GM19395 (cell line): ENCODE results near the gene ATP13A1.
"Not testable (repeated sequence)": the region's sequence is repeated elsewhere in the genome, so short reads cannot be mapped to it uniquely, and the experiment has no call there.

Source experiments
- ATAC-seq: cut with Tn5 transposase; IDR thresholded peaks from one replicate; pipeline ENCODE4 v1.9.1; 2021; ENCODE audit warnings: mild to moderate bottlenecking, moderate library complexity; ENCODE audit not compliant: unreplicated experiment

The ATP13A1 gene

DNA sequence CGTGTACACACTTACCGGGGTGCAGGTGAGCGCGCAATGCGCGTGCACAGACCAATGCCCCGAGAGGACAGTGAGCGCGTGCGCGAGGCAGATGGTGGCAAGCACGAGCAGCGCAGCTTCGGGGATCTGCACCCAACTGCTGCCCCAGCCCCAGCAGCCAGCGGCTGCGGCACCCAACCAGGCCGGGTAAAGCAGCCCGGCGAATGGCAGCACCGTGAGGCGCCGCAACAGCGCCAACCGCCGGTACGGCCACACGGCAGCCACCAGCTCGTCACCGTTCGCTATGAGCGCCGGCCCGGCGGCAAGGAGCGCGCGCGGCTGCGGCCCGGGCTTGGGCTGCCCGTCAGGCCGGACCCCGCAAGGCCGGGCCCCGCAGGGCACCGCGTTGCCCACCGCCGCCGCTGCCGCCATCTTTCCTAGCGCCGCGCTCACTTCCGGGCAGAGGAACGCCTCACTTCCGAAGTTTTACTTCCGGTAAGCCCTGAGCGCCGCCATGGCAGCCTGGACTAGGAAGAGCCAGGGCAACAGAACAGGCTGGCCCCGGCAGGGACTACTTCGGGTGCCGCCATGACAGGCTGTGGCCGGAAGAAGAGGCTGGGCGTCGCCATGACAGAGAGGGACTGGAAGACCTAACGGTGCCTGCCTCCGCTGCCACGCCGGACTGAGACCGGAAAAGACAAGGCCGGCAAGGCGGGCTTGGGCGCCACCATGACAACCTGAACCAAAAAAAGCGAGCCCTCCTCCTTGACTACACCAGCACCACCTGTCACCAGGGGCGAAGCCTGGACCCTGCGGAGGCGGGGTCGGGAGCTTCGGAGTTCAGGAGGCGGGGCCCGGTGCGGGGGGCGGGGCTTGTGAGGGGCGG is at the start of gene ATP13A1:
Gene ATP13A1 (minus strand): TSS at position 421 of the 865 bp plus-strand sequence. CDS start 10 bp downstream, at position 411.
- ATAC-seq: peak; percentile 70

DNA sequence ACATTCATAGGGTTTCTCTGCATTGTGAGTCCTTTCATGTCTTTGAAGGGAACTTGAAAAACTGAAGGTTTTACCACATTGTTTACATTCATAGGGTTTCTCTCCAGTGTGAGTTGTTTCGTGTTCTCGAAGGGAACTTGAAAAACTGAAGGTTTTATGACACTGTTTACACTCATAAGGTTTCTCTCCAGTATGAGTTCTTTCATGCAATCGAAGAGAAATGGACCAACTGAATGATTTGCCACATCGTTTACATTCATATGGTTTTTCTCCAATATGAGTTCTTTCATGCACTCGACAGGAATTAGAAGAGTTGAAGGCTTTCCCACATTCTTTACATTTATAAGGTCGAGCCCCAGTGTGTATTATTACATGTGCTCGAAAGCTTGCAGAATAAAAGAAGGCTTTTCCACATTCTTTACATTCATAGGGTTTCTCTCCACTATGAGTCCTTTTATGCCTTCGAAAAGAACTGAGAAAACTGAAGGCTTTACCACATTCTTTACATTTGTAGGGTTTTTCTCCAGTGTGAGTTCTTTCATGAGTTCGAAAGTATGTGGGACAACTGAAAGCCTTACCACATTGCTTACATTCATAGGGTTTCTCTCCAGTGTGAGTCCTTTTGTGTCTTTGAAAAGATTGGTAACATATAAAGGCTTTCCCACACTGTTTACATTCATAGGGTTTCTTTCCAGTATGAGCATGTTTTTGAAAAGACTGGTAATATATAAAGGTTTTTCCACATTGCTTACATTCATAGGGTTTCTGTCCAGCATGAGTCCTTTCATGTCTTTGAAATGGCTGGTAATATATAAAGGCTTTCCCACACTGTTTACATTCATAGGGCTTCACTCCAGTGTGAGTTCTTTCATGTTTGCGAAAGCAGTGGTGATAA is 48.7 kb upstream of the ATP13A1 start:
- no peak for ATAC-seq

- no peak for ATAC-seq
Measured at GRCh38 chr19:19711306-19711933, 47.9 kb upstream of the ATP13A1 start.

DNA sequence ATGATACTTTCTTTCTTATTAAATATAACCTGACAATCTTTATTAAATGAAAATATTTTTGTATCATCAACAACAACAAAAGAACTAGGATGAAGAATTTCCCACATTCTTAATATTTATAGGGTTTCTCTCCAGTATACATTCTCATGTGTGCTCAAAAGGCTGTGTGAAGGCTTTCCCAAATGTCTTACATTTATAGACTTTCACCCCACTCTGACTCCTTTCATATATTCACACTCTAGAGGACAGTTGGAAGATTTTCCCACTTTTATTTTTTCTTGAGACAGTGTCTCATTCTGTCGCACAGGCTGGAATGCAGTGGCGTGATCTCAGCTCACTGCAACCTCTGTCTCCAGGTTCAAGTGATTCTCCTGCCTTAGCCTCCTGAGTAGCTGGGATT is 47.0 kb upstream of the ATP13A1 start:
- no peak for ATAC-seq

- no peak for ATAC-seq
Measured at GRCh38 chr19:19704836-19705235, 41.4 kb upstream of the ATP13A1 start.

DNA sequence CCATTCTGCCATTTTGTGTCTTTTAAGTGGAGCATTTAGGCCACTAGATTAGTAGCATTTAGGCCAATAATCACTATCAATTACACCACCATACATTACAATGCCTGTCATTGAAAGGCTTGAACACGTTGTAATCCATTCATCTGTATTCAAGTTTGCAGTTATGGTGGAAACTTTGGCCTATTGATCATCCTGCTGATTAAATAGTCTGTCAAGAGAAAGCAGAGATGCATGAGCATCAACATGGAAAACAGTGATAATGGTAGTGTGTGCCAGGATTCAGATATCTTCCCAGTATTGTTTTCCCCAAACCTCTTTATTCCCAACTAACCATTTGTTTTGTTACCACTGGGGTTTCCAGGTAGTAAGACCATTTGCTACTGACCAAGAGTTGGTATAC is 37.0 kb upstream of the ATP13A1 start:
- not testable (repeated sequence) for ATAC-seq

- no peak for ATAC-seq
Measured at GRCh38 chr19:19697589-19697988, 34.1 kb upstream of the ATP13A1 start.

DNA sequence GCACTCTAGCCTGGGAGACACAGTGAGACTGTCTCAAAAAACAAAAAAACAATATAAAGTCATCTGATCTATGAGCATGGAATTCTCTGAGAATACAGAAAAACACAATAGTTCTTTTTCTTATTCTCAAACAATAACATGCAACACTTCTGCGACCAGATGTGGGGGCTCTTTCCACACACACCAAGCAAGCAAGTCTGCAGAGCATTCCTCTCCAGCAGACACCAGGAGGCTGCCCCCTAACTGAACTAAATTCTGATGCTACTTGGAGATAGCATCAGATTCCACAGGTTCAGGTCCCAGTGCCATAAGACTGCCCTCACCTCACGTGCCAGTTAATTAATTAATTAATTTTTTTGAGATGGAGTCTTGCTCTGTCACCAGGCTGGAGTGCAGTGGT is 32.9 kb upstream of the ATP13A1 start:
- ATAC-seq: no peak

DNA sequence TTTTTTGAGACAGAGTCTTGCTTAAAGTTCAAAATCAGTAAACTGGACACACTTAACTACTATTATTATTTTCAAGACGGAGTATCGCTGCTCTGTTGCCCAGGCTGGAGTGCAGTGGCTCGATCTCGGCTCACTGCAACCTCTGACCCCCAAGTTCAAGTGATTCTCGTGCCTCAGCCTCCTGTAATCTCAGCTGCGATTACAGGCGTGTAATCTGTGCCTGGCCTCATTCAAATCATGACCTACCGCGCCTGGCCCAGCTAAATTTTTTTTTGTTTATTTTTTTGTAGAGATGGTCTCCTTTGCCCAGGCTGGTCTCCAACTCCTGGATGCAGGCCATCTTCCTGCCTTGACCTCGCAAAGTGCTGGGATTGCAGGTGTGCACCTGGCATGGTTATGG is 28.2 kb upstream of the ATP13A1 start:
- ATAC-seq: no peak

DNA sequence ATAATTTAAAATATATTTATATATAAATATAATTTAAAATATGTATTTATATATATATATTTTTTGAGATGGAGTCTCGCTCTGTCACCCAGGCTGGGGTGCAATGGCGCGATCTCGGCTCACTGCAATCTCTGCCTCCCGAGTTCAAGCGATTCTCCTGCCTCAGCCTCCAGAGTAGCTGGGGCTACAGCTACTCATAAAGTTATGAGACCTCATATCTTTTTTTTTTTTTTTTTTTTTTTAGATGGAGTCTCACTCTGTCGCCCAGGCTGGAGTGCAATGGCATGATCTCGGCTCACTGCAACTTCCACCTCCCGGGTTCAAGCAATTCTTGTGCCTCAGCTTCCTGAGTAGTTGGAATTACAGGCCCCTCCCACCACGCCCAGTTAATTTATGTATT is 25.5 kb upstream of the ATP13A1 start:
- not testable (repeated sequence) for ATAC-seq

DNA sequence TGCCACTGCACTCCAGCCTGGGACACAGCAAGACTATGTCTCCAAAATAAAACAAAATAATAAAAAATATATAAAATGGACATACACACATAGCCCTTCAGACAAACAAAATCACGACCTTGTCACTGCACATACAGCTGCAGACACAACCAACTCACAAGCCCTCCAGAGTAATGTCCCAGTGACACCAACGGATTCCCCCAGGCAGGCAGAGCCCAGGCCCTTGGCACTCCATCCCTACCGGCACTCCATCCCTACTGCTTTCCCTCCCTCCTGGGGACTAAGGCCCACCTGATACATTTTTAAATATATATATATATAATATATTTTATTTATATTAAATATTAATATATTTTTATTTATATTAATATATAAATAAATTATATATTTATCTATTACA is 23.6 kb upstream of the ATP13A1 start:
- no peak for ATAC-seq

- ATAC-seq: no peak
Measured at GRCh38 chr19:19686580-19686979, 23.1 kb upstream of the ATP13A1 start.

GRCh38 chr19:19686119-19686518 is 22.6 kb upstream of the ATP13A1 start:
- not testable (repeated sequence) for ATAC-seq

DNA sequence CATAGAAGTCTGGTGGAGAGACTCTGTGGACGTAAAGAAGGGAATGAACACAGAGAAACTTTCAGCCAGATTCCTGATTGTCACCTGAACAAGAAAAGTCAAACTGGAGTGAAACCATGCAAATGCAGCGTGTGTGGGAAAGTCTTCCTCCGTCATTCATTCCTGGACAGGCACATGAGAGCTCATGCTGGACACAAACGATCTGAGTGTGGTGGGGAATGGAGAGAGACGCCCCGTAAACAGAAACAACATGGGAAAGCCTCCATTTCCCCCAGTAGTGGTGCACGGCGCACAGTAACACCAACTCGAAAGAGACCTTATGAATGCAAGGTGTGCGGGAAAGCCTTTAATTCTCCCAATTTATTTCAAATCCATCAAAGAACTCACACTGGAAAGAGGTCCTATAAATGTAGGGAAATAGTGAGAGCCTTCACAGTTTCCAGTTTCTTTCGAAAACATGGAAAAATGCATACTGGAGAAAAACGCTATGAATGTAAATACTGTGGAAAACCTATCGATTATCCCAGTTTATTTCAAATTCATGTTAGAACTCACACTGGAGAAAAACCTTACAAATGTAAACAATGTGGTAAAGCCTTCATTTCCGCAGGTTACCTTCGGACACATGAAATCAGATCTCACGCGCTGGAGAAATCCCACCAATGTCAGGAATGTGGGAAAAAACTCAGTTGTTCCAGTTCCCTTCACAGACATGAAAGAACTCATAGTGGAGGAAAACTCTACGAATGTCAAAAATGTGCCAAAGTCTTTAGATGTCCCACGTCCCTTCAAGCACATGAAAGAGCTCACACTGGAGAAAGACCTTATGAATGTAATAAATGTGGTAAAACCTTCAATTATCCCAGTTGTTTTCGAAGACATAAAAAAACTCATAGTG is 15.9 kb upstream of the ATP13A1 start:
- ATAC-seq: no peak

DNA sequence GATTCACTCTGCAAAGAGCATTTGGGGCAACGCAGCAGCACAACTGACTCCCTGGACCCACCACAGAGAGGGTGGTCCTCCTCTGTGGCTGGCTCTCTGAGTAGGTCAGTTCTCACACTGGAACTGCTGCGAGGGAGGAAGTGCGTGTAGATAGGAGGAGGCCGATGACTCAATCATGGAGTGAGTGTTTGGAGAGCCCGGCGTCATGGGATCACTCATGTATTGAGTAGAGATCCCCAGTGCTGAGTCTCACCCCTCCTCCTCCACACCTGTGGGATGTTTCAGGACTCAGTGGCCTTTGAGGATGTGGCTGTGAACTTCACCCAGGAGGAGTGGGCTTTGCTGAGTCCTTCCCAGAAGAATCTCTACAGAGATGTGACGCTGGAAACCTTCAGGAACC is 14.1 kb upstream of the ATP13A1 start:
- ATAC-seq: no peak

DNA sequence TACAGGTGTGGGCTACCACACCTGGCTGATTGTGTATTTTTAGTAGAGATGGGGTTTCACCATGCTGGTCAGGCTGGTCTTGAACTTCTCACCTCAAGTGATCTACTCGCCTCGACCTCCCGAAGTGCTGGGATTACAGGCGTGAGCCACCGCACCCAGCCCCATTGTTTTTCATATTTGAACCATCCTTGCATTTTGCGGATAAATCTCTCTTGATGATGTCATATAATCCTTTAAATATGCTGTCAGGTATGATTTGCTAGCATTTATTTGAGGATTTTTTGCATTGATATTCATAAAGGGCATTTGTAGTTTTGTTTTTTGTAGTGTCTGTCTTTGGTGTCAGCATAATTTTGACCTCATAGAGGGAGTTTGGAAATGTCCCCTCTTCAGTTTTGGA is 10.8 kb upstream of the ATP13A1 start:
- no peak for ATAC-seq

DNA sequence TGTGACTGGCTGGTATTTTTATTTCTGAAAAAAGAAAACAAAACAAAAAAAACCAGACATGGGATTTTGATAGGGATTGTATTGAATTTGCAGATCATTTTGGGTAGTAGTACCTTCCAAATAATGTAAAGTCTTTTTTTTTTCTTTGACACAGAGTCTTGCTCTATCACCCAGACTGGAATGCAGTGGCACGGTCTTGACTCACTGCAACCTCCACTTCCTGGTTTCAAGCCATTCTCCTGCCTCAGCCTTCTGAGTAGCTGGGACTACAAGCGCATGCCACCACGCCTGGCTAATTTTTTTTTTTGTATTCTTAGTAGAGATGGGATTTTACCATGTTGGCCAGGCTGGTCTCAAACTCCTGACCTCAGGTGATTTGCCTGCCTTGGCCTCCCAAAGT is 9.3 kb upstream of the ATP13A1 start:
- no peak for ATAC-seq

DNA sequence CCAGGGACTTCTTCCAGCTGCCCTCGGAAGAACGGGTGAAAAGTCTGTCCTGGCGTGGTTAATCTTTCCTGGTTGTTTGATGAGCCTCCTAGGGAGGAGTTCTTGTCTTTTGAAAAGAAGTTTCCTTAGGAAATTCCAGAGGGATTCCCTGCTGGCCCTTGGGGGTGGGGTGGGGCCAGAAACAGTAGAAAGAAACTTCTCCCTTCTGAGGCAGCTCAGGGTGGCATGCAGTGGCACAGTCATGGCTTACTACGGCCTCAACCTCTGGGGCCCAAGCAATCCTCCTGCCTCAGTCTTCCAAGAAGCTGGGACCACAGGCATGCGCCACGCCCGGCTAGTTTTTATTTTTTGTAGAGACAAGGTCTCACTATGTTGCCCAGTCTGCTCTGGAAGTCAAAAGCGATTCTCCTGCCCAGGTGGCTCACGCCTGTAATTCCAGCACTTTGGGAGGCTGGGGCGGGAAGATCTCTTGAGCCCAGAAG is 6.6 kb upstream of the ATP13A1 start:
- no peak for ATAC-seq

DNA sequence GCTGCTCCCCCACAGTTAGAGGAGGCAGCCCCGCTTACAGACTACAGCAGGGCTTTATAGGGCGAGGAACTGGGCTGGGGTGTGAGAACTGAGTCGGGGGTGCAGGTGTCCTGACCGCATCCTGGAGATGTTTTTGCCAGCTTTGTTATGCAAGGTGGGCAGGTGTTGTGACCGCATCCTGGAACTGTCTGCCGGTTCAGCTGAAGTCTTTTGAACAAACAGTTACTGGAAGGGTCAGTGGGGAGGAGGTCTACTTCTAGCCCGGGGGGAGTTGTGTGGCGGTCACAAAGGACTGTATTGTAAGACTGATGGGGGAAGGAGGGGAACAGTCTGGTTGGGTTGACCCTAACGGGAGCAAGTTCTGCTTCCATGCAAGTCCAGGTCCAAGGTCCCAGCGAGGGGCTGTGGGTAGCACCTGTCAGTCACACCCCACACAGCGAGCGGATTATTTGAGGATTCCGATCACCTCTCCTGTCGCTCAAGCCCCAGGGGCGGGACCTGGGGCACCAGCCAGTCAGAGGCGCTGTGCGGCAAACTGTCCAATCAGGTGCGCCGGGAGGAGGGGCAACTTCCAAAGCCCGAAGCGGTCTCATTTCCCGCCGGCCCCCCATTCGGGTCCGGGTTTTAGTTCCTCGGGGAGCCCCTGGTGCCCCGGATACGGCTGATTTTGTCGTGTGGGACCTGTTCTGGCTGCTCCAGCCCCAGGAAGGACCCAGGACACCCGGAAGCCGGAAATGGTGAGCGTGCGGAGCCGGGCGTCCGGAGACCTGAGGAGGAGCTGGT is 4.9 kb upstream of the ATP13A1 start, which contains the start of gene ZNF101:
Gene ZNF101 (plus strand): TSS at position 610 of the 783 bp plus-strand sequence. CDS start 125 bp downstream, at position 735.
- peak; percentile 79 for ATAC-seq
